Fibroblast of the aortic adventitia (primary cell): ENCODE data around the gene ARHGAP23. TPM values are rescaled to one million over a fixed set of nuclear protein-coding genes. Genes with fewer than 3 reads are reported as not detected.
A peak's percentile ranks its signal among the peaks of the same experiment; 100 is the strongest.

Experiments used
- DNase-seq: peaks from one replicate; pipeline ENCODE4 v3.0.0-alpha.2; 2010; ENCODE audit warnings: low read depth
- H3K4me3 ChIP-seq: 2 replicates; pipeline ENCODE4 v1.5.1; 2011; ENCODE audit warnings: low read depth, mild to moderate bottlenecking, control low read depth, low read length, moderate library complexity
- CTCF ChIP-seq: IDR thresholded peaks from 2 replicates; pipeline ENCODE4 v1.5.1; 2011; ENCODE audit warnings: mild to moderate bottlenecking, low read length, control low read depth, inconsistent platforms; ENCODE audit not compliant: insufficient read depth
- total RNA-seq: library from RNA; depleted of rRNA; stranded (reverse); fragments of >200 nt; gene quantifications from 2 replicates; pipeline ENCODE4 v1.2.3, GENCODE V29; 2012; ENCODE audit warnings: low replicate concordance

ARHGAP23 gene
- 36.6 and 38.3 TPM in 2 replicates for total RNA-seq

DNA sequence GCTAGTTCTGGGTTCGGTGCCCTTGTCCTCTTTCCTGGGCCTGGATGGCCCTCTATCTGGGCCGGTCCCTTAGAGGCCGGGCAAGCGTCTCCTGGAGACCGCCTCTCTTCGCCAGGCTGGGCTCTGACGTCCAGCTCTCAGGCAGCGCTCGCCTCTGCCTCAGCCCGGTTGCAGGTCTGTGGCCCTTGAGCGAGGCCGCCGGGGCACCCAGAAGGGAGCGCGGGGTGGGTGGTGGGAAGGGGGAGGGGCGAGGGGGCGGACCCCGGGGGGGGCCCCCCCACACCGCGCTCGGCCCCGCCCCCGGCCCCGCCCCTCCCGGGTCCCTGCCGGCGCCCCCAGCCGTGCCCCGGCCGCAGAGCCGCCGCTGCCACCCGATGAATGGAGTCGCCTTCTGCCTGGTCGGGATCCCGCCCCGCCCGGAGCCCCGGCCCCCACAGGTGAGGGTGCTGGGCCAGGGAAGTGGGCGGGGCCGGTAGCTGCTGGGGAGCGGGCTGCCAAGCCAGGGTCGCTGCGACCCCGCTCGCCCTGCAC lies at the start of gene ARHGAP23:
Gene ARHGAP23, plus strand, starts transcription at position 353 of the 531 bp plus-strand sequence. Its CDS starts 22 bp downstream, at position 375.
- peak within 1 kb of the TSS; percentile 81 for H3K4me3 ChIP-seq
- no peak for TF ChIP-seq CTCF
- peak; percentile 68 for DNase-seq

DNA sequence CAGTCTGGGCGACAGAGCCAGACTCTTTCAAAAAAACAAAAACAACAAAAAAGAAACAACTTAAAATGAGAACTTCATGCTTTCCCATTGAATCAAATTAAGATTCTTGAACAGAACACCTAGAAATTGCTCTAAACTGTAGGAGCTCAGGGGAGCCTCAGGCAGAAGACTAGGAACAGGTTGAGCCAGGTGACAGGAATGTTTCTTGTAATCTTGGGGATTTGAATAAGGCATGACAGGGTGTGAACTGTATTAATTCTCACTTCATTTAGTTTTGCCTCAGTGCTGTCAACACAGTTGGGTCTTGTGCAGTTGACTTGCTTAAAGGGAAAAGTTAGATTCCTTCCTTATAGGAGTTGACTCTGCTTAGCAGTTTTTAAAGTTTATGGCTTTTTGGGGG lies 48.8 kb upstream of the ARHGAP23 start:
- TF ChIP-seq CTCF, result no peak
- no peak for DNase-seq
- H3K4me3 ChIP-seq, result no peak overlapping the region

- TF ChIP-seq CTCF, result no peak
- DNase-seq, result no peak
- H3K4me3 ChIP-seq, result no peak overlapping the region
Measured at GRCh38 chr17:38395090-38395489, 33.2 kb upstream of the ARHGAP23 start.

GRCh38 chr17:38397227-38397626 lies 31.0 kb upstream of the ARHGAP23 start:
- no peak overlapping the region for H3K4me3 ChIP-seq
- no peak for DNase-seq
- no peak for TF ChIP-seq CTCF

- TF ChIP-seq CTCF, result no peak
- no peak for DNase-seq
- no peak overlapping the region for H3K4me3 ChIP-seq
Measured at GRCh38 chr17:38400286-38400685, 28.0 kb upstream of the ARHGAP23 start.

DNA sequence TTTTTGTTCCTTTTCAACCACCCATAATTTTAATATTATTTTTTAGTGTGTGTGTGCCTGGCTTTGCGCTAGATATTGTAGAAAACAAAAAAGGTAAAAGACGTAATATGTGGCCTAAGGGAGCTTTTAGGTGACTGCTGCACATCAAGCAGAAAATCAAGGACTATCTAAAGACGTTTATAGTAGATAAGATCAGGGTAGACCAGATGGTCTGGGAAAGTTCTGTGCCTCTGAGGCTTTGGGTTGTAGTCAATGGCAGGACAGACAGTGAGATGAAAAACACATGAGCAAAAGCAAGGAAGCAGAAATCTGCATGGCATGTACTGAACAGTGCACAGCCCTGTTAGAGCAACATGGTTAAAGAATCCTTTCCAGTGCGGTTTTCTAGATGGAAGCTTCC lies 26.8 kb upstream of the ARHGAP23 start:
- no peak overlapping the region for H3K4me3 ChIP-seq
- no peak for DNase-seq
- no peak for TF ChIP-seq CTCF

- TF ChIP-seq CTCF, result no peak
- no peak overlapping the region for H3K4me3 ChIP-seq
- no peak for DNase-seq
Measured at GRCh38 chr17:38402897-38403296, 25.4 kb upstream of the ARHGAP23 start.
